Fibroblast of skin of back (primary cell): ENCODE data around the gene CCDC57.
"Not testable (repeated sequence)": the region's sequence is repeated elsewhere in the genome, so short reads cannot be mapped to it uniquely, and the experiment has no call there.

Experiments used
- DNase-seq: peaks from one replicate; pipeline ENCODE4 v3.0.0-alpha.2; 2013

Gene CCDC57

GRCh38 chr17:82151106-82151957 lies 61.3 kb downstream of the CCDC57 start:
- DNase-seq, result no peak

GRCh38 chr17:82149401-82150099 lies 63.1 kb downstream of the CCDC57 start:
- DNase-seq, result no peak

GRCh38 chr17:82148997-82149396 lies 63.6 kb downstream of the CCDC57 start:
- no peak for DNase-seq

GRCh38 chr17:82148011-82148410 lies 64.6 kb downstream of the CCDC57 start:
- no peak for DNase-seq

GRCh38 chr17:82146663-82147654 lies 65.7 kb downstream of the CCDC57 start:
- no peak for DNase-seq

GRCh38 chr17:82145550-82146155 lies 67.0 kb downstream of the CCDC57 start:
- no peak for DNase-seq

- no peak for DNase-seq
Measured at GRCh38 chr17:82143333-82143732, 69.3 kb downstream of the CCDC57 start.

GRCh38 chr17:82139961-82140360 lies 72.7 kb downstream of the CCDC57 start:
- DNase-seq, result not testable (repeated sequence)

- no peak for DNase-seq
Measured at GRCh38 chr17:82138511-82138992, 74.1 kb downstream of the CCDC57 start.

- DNase-seq, result no peak
Measured at GRCh38 chr17:82134101-82134500, 78.5 kb downstream of the CCDC57 start.

GRCh38 chr17:82133166-82133953 lies 79.3 kb downstream of the CCDC57 start:
- DNase-seq, result peak; percentile 12

- no peak for DNase-seq
Measured at GRCh38 chr17:82129095-82129494, 83.5 kb downstream of the CCDC57 start.

GRCh38 chr17:82128287-82128686 lies 84.4 kb downstream of the CCDC57 start:
- DNase-seq, result no peak

- DNase-seq, result no peak
Measured at GRCh38 chr17:82127704-82128103, 84.9 kb downstream of the CCDC57 start.

- no peak for DNase-seq
Measured at GRCh38 chr17:82127315-82127595, 85.4 kb downstream of the CCDC57 start.

GRCh38 chr17:82126556-82127314 lies 85.9 kb downstream of the CCDC57 start:
- DNase-seq, result no peak

- no peak for DNase-seq
Measured at GRCh38 chr17:82124101-82124500, 88.5 kb downstream of the CCDC57 start.

- no peak for DNase-seq
Measured at GRCh38 chr17:82121660-82122629, 90.7 kb downstream of the CCDC57 start.

- no peak for DNase-seq
Measured at GRCh38 chr17:82121246-82121645, 91.4 kb downstream of the CCDC57 start.
